Kidney (tissue), 14 donors: ENCODE data around the gene AATK. TPM values are rescaled to one million over a fixed set of nuclear protein-coding genes. Genes with fewer than 3 reads are reported as not detected.

Source experiments
- DNase-seq, 5 donors: peaks; one replicate each; pipeline ENCODE4 v3.0.0-alpha.2; 2013 to 2020
- FAIRE-seq: peaks from 2 replicates; lab custom pipeline; 2012; peaks lifted over from hg19 to GRCh38; lab: Jason Lieb, UNC
- H3K27ac ChIP-seq, 2 donors: one replicate each; pipeline ENCODE4 v1.7.0; 2013; ENCODE audit warnings: low read depth in 2 of 2, low read length in 2 of 2, inconsistent platforms in 1 of 2
- H3K27me3 ChIP-seq: one replicate; pipeline ENCODE4 v1.7.1; 2013; ENCODE audit warnings: low read length, inconsistent platforms; ENCODE audit not compliant: control insufficient read depth, insufficient read depth
- H3K36me3 ChIP-seq, 3 donors: one replicate each; pipeline versions ENCODE4 v1.7.0 to v1.7.1; 2013; ENCODE audit warnings: low read length in 3 of 3, control low read depth in 1 of 3, inconsistent platforms in 1 of 3; ENCODE audit not compliant: insufficient read depth in 3 of 3, control insufficient read depth in 2 of 3
- H3K4me1 ChIP-seq, 3 donors: one replicate each; pipeline versions ENCODE4 v1.7.0 to v1.7.1; 2013; ENCODE audit warnings: low read length in 3 of 3, inconsistent platforms in 1 of 3, low read depth in 1 of 3; ENCODE audit not compliant: control insufficient read depth in 2 of 3, insufficient read depth in 2 of 3
- H3K4me3 ChIP-seq, 3 donors: one replicate each; pipeline versions ENCODE4 v1.7.0 to v1.8.1; 2013; ENCODE audit warnings: low read length in 3 of 3, control low read depth in 1 of 3, inconsistent platforms in 1 of 3
- H3K9ac ChIP-seq, 3 donors: one replicate each; pipeline versions ENCODE4 v1.7.0 to v1.7.1; 2013; ENCODE audit warnings: low read length in 3 of 3, control low read depth in 1 of 3, inconsistent platforms in 1 of 3
- H3K9me3 ChIP-seq, 3 donors: one replicate each; pipeline versions ENCODE4 v1.7.0 to v1.7.1; 2013; ENCODE audit warnings: low read length in 3 of 3, control low read depth in 1 of 3, inconsistent platforms in 1 of 3; ENCODE audit not compliant: control insufficient read depth in 2 of 3, insufficient read depth in 1 of 3
- CTCF ChIP-seq: IDR thresholded peaks from 3 replicates; pipeline ENCODE4 v1.5.1; 2012; ENCODE audit warnings: mild to moderate bottlenecking, moderate library complexity, borderline replicate concordance; ENCODE audit not compliant: insufficient read depth; ENCODE audit errors: extremely low read depth
- intact Hi-C: fragments of 100-400 bp; cut with DNase I; formaldehyde crosslinking; loops from one replicate; pipeline ENCODE4 v1.11.1; 2022
- polyA plus RNA-seq: library from polyadenylated mRNA; stranded (reverse); fragments of 350-450 nt; fragmentation: Illumina TruSeq; extraction: RNeasy Lipid Tissue Mini Kit (QIAGEN cat#74804); gene quantifications from one replicate; pipeline ENCODE4 v1.2.3, GENCODE V29; 2014; ENCODE audit warnings: low read depth, low replicate concordance; ENCODE audit not compliant: insufficient read depth
- total RNA-seq: library from RNA; stranded (reverse); fragmentation: NEBNext Ultra II Directional; extraction: Animal tissue kit (Norgen Biotek cat#: 25700); gene quantifications from one replicate; pipeline ENCODE4 v1.2.1, GENCODE V29; 2021
- donor health status: control.
- donor health status: control.
- donor health status: control.
- donor health status: control.
- donor health status: control.
- donor health status: DM: yes; HTN: yes; CAD: no.
- donor health status: Normal renal cell carcinoma (clear cell type).

AATK gene
- total and polyA plus RNA-seq, 2 donors from 2014 or later, result 0.65 to 4.2 TPM

GRCh38 chr17:81161972-81162371 lies 4.0 kb downstream of the AATK start:
- Histone ChIP-seq H3K9me3 (no peaks in the 10 kb centered on the region), H3K27me3 (no peaks in the 10 kb centered on the region), H3K36me3 (no peaks in the 10 kb centered on the region), H3K4me3 (no peak overlapping the region), H3K9ac (no peak overlapping the region), H3K27ac (no peak overlapping the region), H3K4me1 (no peaks in the 10 kb centered on the region)
- FAIRE-seq (no peak), DNase-seq (no peak)
- no peak for TF ChIP-seq CTCF
- intact Hi-C loops, result no loop called here

GRCh38 chr17:81161536-81161935 lies 4.5 kb downstream of the AATK start:
- peak in 1 of 5 donors; percentile 77 for DNase-seq
- Histone ChIP-seq H3K9me3 (no peaks in the 10 kb centered on the region), H3K9ac (no peak overlapping the region), H3K27ac (no peak overlapping the region), H3K36me3 (no peaks in the 10 kb centered on the region), H3K4me1 (no peaks in the 10 kb centered on the region), H3K27me3 (no peaks in the 10 kb centered on the region), H3K4me3 (no peak overlapping the region)
- FAIRE-seq, result no peak
- TF ChIP-seq CTCF, result no peak
- intact Hi-C loops, result no loop called here

- FAIRE-seq (no peak), DNase-seq (no peak)
- TF ChIP-seq CTCF, result no peak
- H3K9me3 ChIP-seq, result no peaks in the 10 kb centered on the region
- H3K4me3 ChIP-seq, result no peak overlapping the region
- no peaks in the 10 kb centered on the region for H3K4me1 ChIP-seq
- no peak overlapping the region for H3K9ac ChIP-seq
- intact Hi-C loops, result no loop called here
- no peaks in the 10 kb centered on the region for H3K36me3 ChIP-seq
- no peaks in the 10 kb centered on the region for H3K27me3 ChIP-seq
- H3K27ac ChIP-seq, result no peak overlapping the region
Observed at GRCh38 chr17:81160747-81161453, 5.1 kb downstream of the AATK start.
